Ishikawa (cell line): ENCODE data around the gene HIF1A.
A peak's percentile ranks its signal among the peaks of the same experiment; 100 is the strongest.

Source experiments
- CEBPB ChIP-seq: IDR thresholded peaks from 2 replicates; pipeline ENCODE4 v1.6.1; 2012
- CREB1 ChIP-seq: IDR thresholded peaks from 2 replicates; pipeline ENCODE4 v1.6.1; 2012; ENCODE audit warnings: low read depth
- EGR1 ChIP-seq: IDR thresholded peaks from 2 replicates; pipeline ENCODE4 v1.6.1; 2012
- EP300 ChIP-seq: IDR thresholded peaks from 2 replicates; pipeline ENCODE4 v1.6.1; 2012; ENCODE audit warnings: borderline replicate concordance
- FOXM1 ChIP-seq: IDR thresholded peaks from 2 replicates; pipeline ENCODE4 v1.6.1; 2012; ENCODE audit warnings: low read depth, borderline replicate concordance
- NFIC ChIP-seq: IDR thresholded peaks from 2 replicates; pipeline ENCODE4 v1.6.1; 2012
- RAD21 ChIP-seq: IDR thresholded peaks from 2 replicates; pipeline ENCODE4 v1.6.1; 2012; ENCODE audit warnings: low read depth
- REST ChIP-seq: IDR thresholded peaks from 2 replicates; pipeline ENCODE4 v1.6.1; 2012; ENCODE audit warnings: low read depth, mild to moderate bottlenecking
- TAF1 ChIP-seq: IDR thresholded peaks from 2 replicates; pipeline ENCODE4 v1.6.1; 2012; ENCODE audit warnings: low read depth, mild to moderate bottlenecking
- TCF12 ChIP-seq: IDR thresholded peaks from 2 replicates; pipeline ENCODE4 v1.6.1; 2012; ENCODE audit warnings: low read depth
- TEAD4 ChIP-seq: IDR thresholded peaks from 2 replicates; pipeline ENCODE4 v1.6.1; 2012
- USF1 ChIP-seq: IDR thresholded peaks from 2 replicates; pipeline ENCODE4 v1.6.1; 2012
- YY1 ChIP-seq: IDR thresholded peaks from 2 replicates; pipeline ENCODE4 v1.6.1; 2012; ENCODE audit warnings: low read depth
- ZBTB7A ChIP-seq: IDR thresholded peaks from 2 replicates; pipeline ENCODE4 v1.6.1; 2012; ENCODE audit warnings: low read depth
- TF ChIP-seq, protein P1 (sequence below): IDR thresholded peaks from 2 replicates; pipeline ENCODE4 v1.6.1; 2012

HIF1A gene

GRCh38 chr14:61694830-61695694 is at the start of gene HIF1A:
HIF1A (plus strand) TSS chr14:61695513; CDS start chr14:61695805, 292 bp downstream.
- TF ChIP-seq RAD21: peak; percentile 21; the same call in 1 of the 2 replicates
- TF ChIP-seq FOXM1: no peak
- TF ChIP-seq CEBPB: no peak
- peak; percentile 48; the same call in 1 of the 2 replicates for TF ChIP-seq TCF12
- TF ChIP-seq TAF1: peak; percentile 74; the same call in 1 of the 2 replicates
- no peak; the same call in 1 of the 2 replicates for TF ChIP-seq YY1
- TF ChIP-seq ZBTB7A: no peak
- peak; percentile 96 for TF ChIP-seq USF1
- TF ChIP-seq, protein P1, sequence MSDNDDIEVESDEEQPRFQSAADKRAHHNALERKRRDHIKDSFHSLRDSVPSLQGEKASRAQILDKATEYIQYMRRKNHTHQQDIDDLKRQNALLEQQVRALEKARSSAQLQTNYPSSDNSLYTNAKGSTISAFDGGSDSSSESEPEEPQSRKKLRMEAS: peak; percentile 99
- 0 out of 2 replicates have a peak, but pooled peaks have one; percentile 2 for TF ChIP-seq EP300
- peak; percentile 60 for TF ChIP-seq EGR1
- 0 out of 2 replicates have a peak, but pooled peaks have one; percentile 25 for TF ChIP-seq TEAD4
- no peak for TF ChIP-seq REST
- TF ChIP-seq NFIC: 0 out of 2 replicates have a peak, but pooled peaks have one; percentile 2
- TF ChIP-seq CREB1: no peak

GRCh38 chr14:61646366-61647116 is 48.8 kb upstream of the HIF1A start:
- TF ChIP-seq CEBPB: peak; percentile 42; the same call in 1 of the 2 replicates
- TF ChIP-seq TEAD4: no peak

GRCh38 chr14:61647704-61648103 is 47.6 kb upstream of the HIF1A start:
- no peak for TF ChIP-seq YY1
- TF ChIP-seq NFIC: no peak
- TF ChIP-seq EP300: no peak
- TF ChIP-seq RAD21: no peak
- no peak for TF ChIP-seq USF1
- no peak for TF ChIP-seq TEAD4
- TF ChIP-seq, protein P1: no peak
- TF ChIP-seq FOXM1: no peak
- TF ChIP-seq TCF12: no peak
- TF ChIP-seq REST: no peak
- TF ChIP-seq CREB1: no peak
- TF ChIP-seq ZBTB7A: no peak
- TF ChIP-seq CEBPB: no peak

DNA sequence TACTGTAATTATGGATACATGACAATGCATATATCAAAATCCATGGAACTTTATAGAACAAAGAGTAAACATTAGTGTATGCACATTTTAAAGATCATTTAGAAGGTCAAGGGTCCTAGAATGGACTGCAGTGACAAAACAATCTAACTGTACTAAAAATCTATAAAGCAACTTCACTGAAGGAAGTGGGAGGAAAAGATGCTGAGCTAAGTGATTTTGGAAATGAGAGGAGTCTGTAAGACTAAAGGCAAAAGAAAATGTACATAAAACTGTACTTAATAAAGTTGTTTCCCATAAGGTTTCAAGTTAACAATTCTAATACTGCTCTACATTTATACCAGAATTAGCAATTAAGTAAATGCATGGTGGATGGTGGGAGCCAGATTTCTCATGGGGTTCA is 46.9 kb upstream of the HIF1A start:
- no peak for TF ChIP-seq FOXM1
- TF ChIP-seq, protein P1: no peak
- no peak for TF ChIP-seq EP300
- no peak for TF ChIP-seq TCF12
- no peak for TF ChIP-seq ZBTB7A
- no peak for TF ChIP-seq TEAD4
- TF ChIP-seq EGR1: no peak
- TF ChIP-seq CEBPB: no peak
- no peak for TF ChIP-seq TAF1
- no peak for TF ChIP-seq REST
- no peak for TF ChIP-seq RAD21
